Stomach (tissue), 9 donors: Measurements from ENCODE around the gene GABBR2. TPM values are rescaled to one million over a fixed set of nuclear protein-coding genes. Genes with fewer than 3 reads are reported as not detected.

Experiments used
- DNase-seq, 2 donors: peaks; one replicate each; pipeline versions ENCODE4 v3.0.0 to v3.0.0-alpha.2; 2013 to 2019
- H3K27ac ChIP-seq, 5 donors: fragments of 200-600 bp in 4 of 5; sonication (generic) in 4 of 5; one replicate each; pipeline ENCODE4 v1.5.1; 2013 to 2019; ENCODE audit warnings: mild to moderate bottlenecking in 1 of 5, moderate library complexity in 1 of 5
- H3K27me3 ChIP-seq, 3 donors: fragments of 200-600 bp; sonication (generic); one replicate each; pipeline ENCODE4 v1.5.1; 2017 to 2019; ENCODE audit warnings: mixed run types in 1 of 3
- H3K36me3 ChIP-seq, 4 donors: fragments of 200-600 bp; sonication (generic); 1 replicate in 3 of 4; 2 replicates in 1 of 4; pipeline ENCODE4 v1.5.1; 2016 to 2019
- H3K4me1 ChIP-seq, 4 donors: fragments of 200-600 bp; sonication (generic); one replicate each; pipeline ENCODE4 v1.5.1; 2016 to 2019
- H3K4me3 ChIP-seq, 4 donors: fragments of 200-600 bp; sonication (generic) in 3 of 4; one replicate each; pipeline ENCODE4 v1.5.1; 2016 to 2019; ENCODE audit warnings: mild to moderate bottlenecking in 1 of 4
- H3K9me3 ChIP-seq, 4 donors: fragments of 200-600 bp; sonication (generic); one replicate each; pipeline ENCODE4 v1.5.1; 2016 to 2019
- EP300 ChIP-seq: sonication (generic); formaldehyde crosslinking; IDR thresholded peaks from one replicate; pipeline ENCODE4 v1.6.1; 2017; ENCODE audit warnings: antibody characterized with exemption
- POLR2A ChIP-seq, 4 donors: fragments of 450-650 bp; IDR thresholded peaks; one replicate each; pipeline ENCODE4 v1.6.1; 2016; ENCODE audit warnings: antibody characterized with exemption in 4 of 4, control low read depth in 2 of 4, mild to moderate bottlenecking in 1 of 4, moderate library complexity in 1 of 4
- POLR2AphosphoS5 ChIP-seq, 3 donors: sonication (generic); formaldehyde crosslinking; IDR thresholded peaks; one replicate each; pipeline ENCODE4 v1.6.1; 2016; ENCODE audit warnings: antibody characterized with exemption in 3 of 3
- WGBS, 5 donors: extraction: QIAGEN DNeasy Blood & Tissue Kit in 3 of 5; methylation state at CpG; one replicate each; pipeline versions ENCODE4 v1.1.5 to v1.1.7; 2013 to 2018; 5-methylcytosine and 5-hydroxymethylcytosine counted together
- intact Hi-C: fragments of 100-400 bp; cut with DNase I; formaldehyde crosslinking; loops from one replicate; pipeline ENCODE4 v1.15.1; 2023; ENCODE audit warnings: low total_unique reads
- polyA plus RNA-seq, 3 donors: library from polyadenylated mRNA; stranded (reverse); fragments of 200-250 nt; gene quantifications; one replicate each; pipeline ENCODE4 v1.2.3, GENCODE V29; 2013
- total RNA-seq, 5 donors: library from RNA; depleted of rRNA; stranded (reverse); fragments of >200 nt; gene quantifications; one replicate each; pipeline versions ENCODE4 v1.1.0 to v1.2.3, GENCODE V29; 2014 to 2016
- TF ChIP-seq, protein P1 (sequence below), 7 experiments: fragments of 450-650 bp in 4 of 7; fragments of 200-600 bp in 3 of 7; sonication (generic) in 3 of 7; IDR thresholded peaks; one replicate each; pipeline ENCODE4 v1.5.1; 2016 to 2019; ENCODE audit warnings: antibody characterized with exemption in 7 of 7, control low read depth in 2 of 7, mild to moderate bottlenecking in 1 of 7
- donor health status: healthy with polysubstance abuse.
- donor health status: Bipolar disorder and iron deficiency.
- donor health status: healthy.

GABBR2 gene
- total and polyA plus RNA-seq, 8 donors = 0.06 to 0.55 (median 0.08) TPM; not detected in 5

DNA sequence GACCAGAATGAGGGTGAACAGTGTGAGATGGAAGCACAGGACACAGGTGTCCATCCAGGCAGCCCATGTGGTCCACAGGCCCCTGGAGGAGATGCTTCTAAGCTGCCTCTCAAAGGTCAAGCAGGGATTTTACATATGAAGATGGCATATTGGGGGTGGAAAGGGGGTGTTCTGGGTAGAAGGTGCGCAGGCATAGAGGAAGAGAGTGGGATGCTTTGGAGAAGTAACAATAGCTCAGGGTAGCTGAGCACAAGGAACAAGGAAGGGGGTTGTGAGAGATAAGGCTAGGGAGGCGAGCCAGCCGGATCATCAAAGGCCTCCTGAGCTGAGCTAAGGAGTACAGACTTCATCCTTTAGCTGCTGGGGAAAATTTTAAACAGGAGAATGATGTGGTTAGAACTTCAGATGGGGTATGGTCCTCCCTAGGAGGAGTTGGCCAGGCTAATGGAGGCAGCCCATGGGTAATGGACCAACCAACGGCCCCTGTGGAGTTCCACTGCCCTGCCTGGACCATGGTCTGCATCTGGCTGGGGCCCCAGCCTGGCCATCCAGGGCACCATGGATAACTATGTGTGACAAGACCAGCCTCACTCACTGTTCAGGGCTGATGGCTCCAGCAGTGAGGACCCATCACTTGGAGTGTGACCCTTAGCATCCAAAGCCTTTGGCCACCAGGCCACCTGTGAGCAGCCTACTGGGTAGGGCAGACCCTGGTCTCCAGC, 366.5 kb downstream of the GABBR2 start:
- intact Hi-C loops = no loop called here
- Histone ChIP-seq H3K4me3 (no peak overlapping the region), H3K36me3 (no peaks in the 10 kb centered on the region), H3K27me3 (peaks cover 0 to 9% (median 0%) of the 10 kb centered on the region in 3 donors), H3K4me1 (no peaks in the 10 kb centered on the region), H3K27ac (no peak overlapping the region), H3K9me3 (peaks cover 0 to 8% (median 0%) of the 10 kb centered on the region in 4 donors)
- DNase-seq = no peak
- WGBS, 5 donors = 66 to 80% (median 77%) methylated on average over 4 of the region's 4 CpGs
- TF ChIP-seq POLR2AphosphoS5 (IDR thresholded peaks at IDR 0.05) (no peak), EP300 (no peak), POLR2A (IDR thresholded peaks at IDR 0.05) (no peak)
- TF ChIP-seq, protein P1, sequence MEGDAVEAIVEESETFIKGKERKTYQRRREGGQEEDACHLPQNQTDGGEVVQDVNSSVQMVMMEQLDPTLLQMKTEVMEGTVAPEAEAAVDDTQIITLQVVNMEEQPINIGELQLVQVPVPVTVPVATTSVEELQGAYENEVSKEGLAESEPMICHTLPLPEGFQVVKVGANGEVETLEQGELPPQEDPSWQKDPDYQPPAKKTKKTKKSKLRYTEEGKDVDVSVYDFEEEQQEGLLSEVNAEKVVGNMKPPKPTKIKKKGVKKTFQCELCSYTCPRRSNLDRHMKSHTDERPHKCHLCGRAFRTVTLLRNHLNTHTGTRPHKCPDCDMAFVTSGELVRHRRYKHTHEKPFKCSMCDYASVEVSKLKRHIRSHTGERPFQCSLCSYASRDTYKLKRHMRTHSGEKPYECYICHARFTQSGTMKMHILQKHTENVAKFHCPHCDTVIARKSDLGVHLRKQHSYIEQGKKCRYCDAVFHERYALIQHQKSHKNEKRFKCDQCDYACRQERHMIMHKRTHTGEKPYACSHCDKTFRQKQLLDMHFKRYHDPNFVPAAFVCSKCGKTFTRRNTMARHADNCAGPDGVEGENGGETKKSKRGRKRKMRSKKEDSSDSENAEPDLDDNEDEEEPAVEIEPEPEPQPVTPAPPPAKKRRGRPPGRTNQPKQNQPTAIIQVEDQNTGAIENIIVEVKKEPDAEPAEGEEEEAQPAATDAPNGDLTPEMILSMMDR (IDR thresholded peaks at IDR 0.05) = no peak

DNA sequence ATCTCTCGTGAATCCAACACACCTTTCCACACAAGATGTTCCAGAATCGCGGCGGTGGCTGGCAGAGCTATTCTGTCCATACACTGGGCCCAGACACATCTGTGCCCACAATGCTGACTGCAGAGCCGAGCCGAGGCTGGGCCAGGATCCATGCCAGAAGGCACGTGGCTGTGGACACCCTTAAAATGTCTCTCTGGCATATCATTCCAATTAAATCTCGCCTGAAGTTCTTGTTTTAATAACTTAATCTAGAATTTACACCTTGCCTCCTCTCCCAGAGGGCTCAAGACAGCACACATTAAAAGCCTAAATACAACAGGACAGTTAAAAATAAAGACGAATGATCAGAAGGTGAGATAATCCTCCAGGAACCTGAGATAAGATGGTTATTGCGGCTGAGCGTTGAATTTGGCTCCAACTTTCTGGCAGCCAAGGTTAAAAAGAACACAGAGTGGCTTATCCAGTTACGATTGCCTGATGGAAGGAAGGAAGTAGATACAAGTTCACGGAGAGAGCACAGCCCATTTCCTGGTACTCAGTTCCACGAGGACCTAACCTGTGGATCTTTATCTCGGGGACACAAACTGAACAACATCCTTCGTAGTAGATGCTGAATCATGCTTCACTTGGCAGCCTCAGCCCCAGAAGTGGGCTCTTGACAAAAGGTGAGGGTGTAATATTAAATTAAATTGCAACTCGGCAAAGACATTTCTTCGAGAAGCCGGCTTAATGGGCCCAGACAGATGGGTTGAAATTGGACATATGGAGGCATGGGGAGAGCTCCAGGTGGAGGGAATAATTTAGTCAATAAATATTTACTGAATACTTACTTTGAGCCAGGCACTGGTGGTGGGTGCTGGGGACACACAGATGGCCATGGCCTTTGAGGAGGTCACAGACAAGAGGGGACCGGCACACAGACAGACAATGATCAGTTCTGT, 367.3 kb downstream of the GABBR2 start:
- TF ChIP-seq POLR2A (IDR thresholded peaks at IDR 0.05) (no peak), POLR2AphosphoS5 (IDR thresholded peaks at IDR 0.05) (no peak)
- TF ChIP-seq, protein P1 (IDR thresholded peaks at IDR 0.05) = no peak
- peaks cover 0 to 9% (median 0%) of the 10 kb centered on the region in 3 donors for H3K27me3 ChIP-seq
- intact Hi-C loops = no loop called here
- WGBS, 5 donors = 58 to 66% (median 59%) methylated on average over 20 of the region's 20 CpGs
- H3K27ac ChIP-seq = no peak overlapping the region
- H3K9me3 ChIP-seq = peaks cover 0 to 8% (median 0%) of the 10 kb centered on the region in 4 donors
- no peaks in the 10 kb centered on the region for H3K4me1 ChIP-seq
- H3K4me3 ChIP-seq = no peak overlapping the region
- DNase-seq = no peak
- no peaks in the 10 kb centered on the region for H3K36me3 ChIP-seq

DNA sequence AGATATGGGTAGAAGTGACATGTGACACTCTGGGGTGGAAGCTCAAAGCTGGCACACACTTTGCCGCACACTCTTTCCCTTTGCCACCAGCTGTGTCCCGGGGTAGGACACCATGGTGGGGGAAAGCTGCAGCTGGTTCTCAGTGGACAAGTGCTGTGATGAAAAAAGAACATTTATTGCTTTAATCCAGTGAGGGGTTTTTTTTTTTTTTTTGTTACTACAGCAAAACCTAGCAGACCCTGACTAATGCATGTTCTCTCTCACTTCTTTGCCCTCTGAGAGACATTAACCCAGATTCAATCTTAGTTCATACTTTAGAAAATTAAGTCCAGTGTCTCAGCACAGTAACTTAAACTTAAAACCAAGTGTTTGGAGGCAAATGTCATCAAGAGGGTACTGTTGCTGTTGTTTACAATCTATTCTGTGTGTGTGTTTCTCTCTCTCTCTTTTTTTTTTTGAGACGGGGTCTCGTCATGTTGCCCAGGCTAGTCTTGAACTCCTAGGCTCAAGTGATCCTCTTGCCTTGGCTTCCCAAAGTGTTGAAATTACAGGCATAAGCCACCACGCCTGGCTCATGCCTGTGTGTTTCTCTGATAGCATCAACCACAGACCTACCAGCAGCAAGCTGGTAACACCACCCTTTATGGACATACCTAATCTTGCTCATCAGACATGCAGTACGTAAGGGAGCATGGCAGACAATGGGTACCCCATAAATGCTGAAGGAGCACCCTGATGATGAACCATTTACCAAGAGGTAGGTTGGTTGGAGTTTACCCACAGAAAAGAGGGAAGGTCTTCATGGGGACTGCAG, 368.5 kb downstream of the GABBR2 start:
- intact Hi-C loops = no loop called here
- WGBS, 5 donors = 85 to 93% (median 87%) methylated on average over 6 of the region's 6 CpGs
- TF ChIP-seq POLR2A (IDR thresholded peaks at IDR 0.05) (no peak), POLR2AphosphoS5 (IDR thresholded peaks at IDR 0.05) (no peak), EP300 (no peak)
- TF ChIP-seq, protein P1 (IDR thresholded peaks at IDR 0.05) = no peak

DNA sequence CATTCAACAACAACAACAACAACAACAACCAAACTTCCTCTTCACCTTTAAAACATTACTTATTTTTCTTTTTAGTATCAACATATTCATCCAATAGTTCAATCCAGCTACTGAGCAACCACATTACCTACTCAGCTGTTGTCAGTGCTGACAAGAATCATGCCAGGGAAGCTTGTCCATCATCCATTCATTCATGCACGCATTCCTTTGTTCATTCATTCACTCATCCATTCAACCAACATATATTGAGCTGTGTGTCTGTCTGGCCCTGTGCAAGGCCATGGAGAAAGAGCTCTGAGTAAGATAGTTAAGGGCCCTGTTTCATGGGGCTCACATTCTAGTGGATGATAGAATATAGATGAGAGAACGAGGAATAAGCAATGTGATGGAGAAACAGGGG, 373.1 kb downstream of the GABBR2 start:
- H3K9me3 ChIP-seq = peaks cover 0 to 8% (median 0%) of the 10 kb centered on the region in 4 donors
- no peak for DNase-seq
- H3K4me1 ChIP-seq = no peaks in the 10 kb centered on the region
- H3K27me3 ChIP-seq = peaks cover 0 to 8% (median 0%) of the 10 kb centered on the region in 3 donors
- TF ChIP-seq POLR2AphosphoS5 (IDR thresholded peaks at IDR 0.05) = no peak
- TF ChIP-seq POLR2A (IDR thresholded peaks at IDR 0.05) = no peak
- TF ChIP-seq, protein P1 (IDR thresholded peaks at IDR 0.05) = no peak
- no peak for TF ChIP-seq EP300
- 78 to 86% (median 83%) methylated on average over 2 of the region's 2 CpGs for WGBS, 5 donors
- no peaks in the 10 kb centered on the region for H3K36me3 ChIP-seq
- no peak overlapping the region for H3K4me3 ChIP-seq
- intact Hi-C loops = no loop called here
- H3K27ac ChIP-seq = no peak overlapping the region

More for the DNA sequence above, 368.5 kb downstream of the GABBR2 start:
- no peaks in the 10 kb centered on the region for H3K4me1 ChIP-seq
- no peak overlapping the region for H3K27ac ChIP-seq
- H3K4me3 ChIP-seq = no peak overlapping the region
- DNase-seq = no peak
- H3K27me3 ChIP-seq = peaks cover 0 to 9% (median 0%) of the 10 kb centered on the region in 3 donors
- H3K9me3 ChIP-seq = peaks cover 0 to 8% (median 0%) of the 10 kb centered on the region in 4 donors
- H3K36me3 ChIP-seq = no peaks in the 10 kb centered on the region
